MCF 10A (cell line): ENCODE results near the gene SMC6. TPM values are rescaled to one million over a fixed set of nuclear protein-coding genes. Genes with fewer than 3 reads are reported as not detected.

Experiments used
- BruUV-seq: library from RNA; stranded (reverse); fragments of 400-500 nt; replicated peaks from 2 replicates; lab custom pipeline; 2021; lab: Mats Ljungman, UMichigan
- CTCF ChIA-PET: fragments of 300-600 bp; sonication (Branson Sonifier 250); formaldehyde crosslinking; extraction: SDS; loops from one replicate; lab custom pipeline; 2021; ENCODE audit warnings: antibody characterized with exemption, inconsistent platforms; lab: Yijun Ruan, JAX
- POLR2A ChIA-PET: fragments of 300-600, 350-650 bp; sonication (Branson Sonifier 250); formaldehyde crosslinking; extraction: SDS; loops from one replicate; lab custom pipeline; 2020; ENCODE audit warnings: antibody characterized with exemption, inconsistent platforms; lab: Yijun Ruan, JAX
- DNase-seq: peaks from one replicate; pipeline ENCODE4 v3.0.0-alpha.2; 2018; ENCODE audit not compliant: unreplicated experiment
- H3K27ac Mint-ChIP-seq: one replicate; pipeline ENCODE4 v1.8.0; 2022; ENCODE audit warnings: mild to moderate bottlenecking, low read depth, mixed read lengths; ENCODE audit not compliant: unreplicated experiment
- H3K27me3 Mint-ChIP-seq: one replicate; pipeline ENCODE4 v1.8.0; 2022; ENCODE audit warnings: mixed read lengths; ENCODE audit not compliant: insufficient read depth, unreplicated experiment
- H3K36me3 Mint-ChIP-seq: one replicate; pipeline ENCODE4 v1.8.0; 2022; ENCODE audit warnings: mild to moderate bottlenecking, moderate library complexity, mixed read lengths; ENCODE audit not compliant: insufficient read depth, unreplicated experiment
- H3K4me1 Mint-ChIP-seq: one replicate; pipeline ENCODE4 v1.8.0; 2022; ENCODE audit warnings: mixed read lengths; ENCODE audit not compliant: insufficient read depth, unreplicated experiment
- H3K4me3 Mint-ChIP-seq: one replicate; pipeline ENCODE4 v1.8.0; 2022; ENCODE audit warnings: mild to moderate bottlenecking, moderate library complexity, mixed read lengths; ENCODE audit not compliant: unreplicated experiment
- H3K9me3 Mint-ChIP-seq: one replicate; pipeline ENCODE4 v1.8.0; 2022; ENCODE audit warnings: mixed read lengths; ENCODE audit not compliant: unreplicated experiment
- intact Hi-C: fragments of 100-400 bp; cut with micrococcal nuclease; formaldehyde crosslinking; loops from 2 replicates; pipeline ENCODE4 v1.14.1; 2022
- total RNA-seq: library from RNA; stranded (reverse); gene quantifications from 2 replicates; pipeline ENCODE4 v1.2.3, GENCODE V29; 2022
- TF ChIP-seq, protein P1 (sequence below): fragments of 200-600 bp; IDR thresholded peaks from one replicate; pipeline ENCODE4 v1.8.0; 2022; ENCODE audit warnings: antibody characterized with exemption, mild to moderate bottlenecking; ENCODE audit not compliant: unreplicated experiment

Gene SMC6
- total RNA-seq, 1 experiment from 2014 or later, result 24.7 TPM

DNA sequence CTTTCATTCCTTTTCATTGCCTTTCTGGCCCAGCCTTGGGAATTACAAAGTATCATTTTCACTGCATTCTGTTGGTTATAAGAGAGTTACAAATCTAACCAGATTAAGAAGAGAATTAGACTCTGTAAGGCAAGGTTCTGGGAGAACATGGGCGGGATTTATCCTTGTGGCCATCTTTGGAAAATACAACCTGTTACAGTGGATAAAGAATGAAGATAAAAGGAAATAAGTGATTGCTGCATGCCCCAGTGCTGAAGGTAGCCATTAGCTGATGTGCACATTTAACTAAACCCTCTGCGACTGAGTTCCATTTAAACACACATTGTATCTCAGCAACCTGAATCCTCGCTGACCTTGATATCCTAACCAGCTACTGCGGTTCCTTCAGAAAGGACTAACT lies 93.4 kb downstream of the SMC6 start:
- BruUV-seq, result no TSS peak
- Mint-ChIP-seq H3K27me3 (no peaks in the 10 kb centered on the region), H3K36me3 (peaks cover 19% of the 10 kb centered on the region), H3K27ac (no peak overlapping the region), H3K9me3 (no peaks in the 10 kb centered on the region), H3K4me3 (no peak overlapping the region), H3K4me1 (no peaks in the 10 kb centered on the region)
- TF ChIP-seq, protein P1, sequence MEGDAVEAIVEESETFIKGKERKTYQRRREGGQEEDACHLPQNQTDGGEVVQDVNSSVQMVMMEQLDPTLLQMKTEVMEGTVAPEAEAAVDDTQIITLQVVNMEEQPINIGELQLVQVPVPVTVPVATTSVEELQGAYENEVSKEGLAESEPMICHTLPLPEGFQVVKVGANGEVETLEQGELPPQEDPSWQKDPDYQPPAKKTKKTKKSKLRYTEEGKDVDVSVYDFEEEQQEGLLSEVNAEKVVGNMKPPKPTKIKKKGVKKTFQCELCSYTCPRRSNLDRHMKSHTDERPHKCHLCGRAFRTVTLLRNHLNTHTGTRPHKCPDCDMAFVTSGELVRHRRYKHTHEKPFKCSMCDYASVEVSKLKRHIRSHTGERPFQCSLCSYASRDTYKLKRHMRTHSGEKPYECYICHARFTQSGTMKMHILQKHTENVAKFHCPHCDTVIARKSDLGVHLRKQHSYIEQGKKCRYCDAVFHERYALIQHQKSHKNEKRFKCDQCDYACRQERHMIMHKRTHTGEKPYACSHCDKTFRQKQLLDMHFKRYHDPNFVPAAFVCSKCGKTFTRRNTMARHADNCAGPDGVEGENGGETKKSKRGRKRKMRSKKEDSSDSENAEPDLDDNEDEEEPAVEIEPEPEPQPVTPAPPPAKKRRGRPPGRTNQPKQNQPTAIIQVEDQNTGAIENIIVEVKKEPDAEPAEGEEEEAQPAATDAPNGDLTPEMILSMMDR, result no peak
- POLR2A ChIA-PET, result interaction anchor here (0.5 kb wide), 1 partner anchor 245 kb away, joined by 4 read pairs; no protein-coding TSS in a partner anchor
- CTCF ChIA-PET, result interaction anchor here (0.9 to 4.1 kb wide), 3 partner anchors 11 to 887 kb away, joined by 4 to 32 read pairs (median 4); no protein-coding TSS in a partner anchor
- intact Hi-C loops, result no loop called here
- no peak for DNase-seq

- no peak for DNase-seq
- Mint-ChIP-seq H3K9me3 (no peaks in the 10 kb centered on the region), H3K4me3 (no peak overlapping the region), H3K27ac (no peak overlapping the region), H3K4me1 (no peaks in the 10 kb centered on the region), H3K27me3 (no peaks in the 10 kb centered on the region), H3K36me3 (peaks cover 25% of the 10 kb centered on the region)
- CTCF ChIA-PET, result interaction anchor here (0.7 to 1.9 kb wide), 2 partner anchors 13 to 621 kb away, joined by 3 to 6 read pairs; no protein-coding TSS in a partner anchor
- intact Hi-C loops, result no loop called here
- TF ChIP-seq, protein P1, result no peak
- BruUV-seq, result no TSS peak
- POLR2A ChIA-PET, result no interaction called here
These were observed 95.3 kb downstream of the SMC6 start for GRCh38 chr2:17658251-17658843.

GRCh38 chr2:17657759-17658158 lies 95.9 kb downstream of the SMC6 start:
- Mint-ChIP-seq H3K4me1 (no peaks in the 10 kb centered on the region), H3K4me3 (no peak overlapping the region), H3K36me3 (peaks cover 25% of the 10 kb centered on the region), H3K27ac (no peak overlapping the region), H3K9me3 (no peaks in the 10 kb centered on the region), H3K27me3 (no peaks in the 10 kb centered on the region)
- TF ChIP-seq, protein P1, result no peak
- DNase-seq, result no peak
- BruUV-seq, result no TSS peak
- intact Hi-C loops, result no loop called here
- ChIA-PET CTCF (interaction anchor here (1.9 kb wide), 1 partner anchor 13 kb away, joined by 6 read pairs; no protein-coding TSS in a partner anchor), POLR2A (interaction anchor here (0.6 kb wide), 1 partner anchor 172 kb away, joined by 4 read pairs; no protein-coding TSS in a partner anchor)

GRCh38 chr2:17652681-17653394 lies 100.8 kb downstream of the SMC6 start:
- Mint-ChIP-seq H3K4me1 (no peaks in the 10 kb centered on the region), H3K36me3 (peaks cover 6% of the 10 kb centered on the region)

More at GRCh38 chr2:17652681-17653394, 100.8 kb downstream of the SMC6 start:
- Mint-ChIP-seq H3K27ac (no peak overlapping the region), H3K27me3 (no peaks in the 10 kb centered on the region), H3K9me3 (no peaks in the 10 kb centered on the region), H3K4me3 (no peak overlapping the region)
- ChIA-PET CTCF (interaction anchor here (0.6 to 1.4 kb wide), 3 partner anchors 291 to 1044 kb away, joined by 3 read pairs; no protein-coding TSS in a partner anchor), POLR2A (no interaction called here)
- no peak for DNase-seq
- no TSS peak for BruUV-seq
- TF ChIP-seq, protein P1, result no peak
- intact Hi-C loops, result no loop called here
